Neural progenitor cell (in vitro differentiated cells): ENCODE data around the gene NR4A2. TPM values are rescaled to one million over a fixed set of nuclear protein-coding genes. Genes with fewer than 3 reads are reported as not detected.

Experiments
- DNase-seq: peaks from one replicate; pipeline ENCODE4 v3.0.0-alpha.2; 2016; ENCODE audit warnings: low spot score
- H2AFZ ChIP-seq: fragments of 200-600 bp; sonication (generic); replicated peaks from 2 replicates; pipeline ENCODE4 v1.6.1; 2016; ENCODE audit warnings: antibody characterized with exemption
- H3F3A ChIP-seq: fragments of 200-600 bp; sonication (generic); 2 replicates; pipeline ENCODE4 v1.6.1; 2016; ENCODE audit warnings: antibody characterized with exemption, low read depth
- H3K27ac ChIP-seq: fragments of 200-600 bp; sonication (generic); 2 replicates; pipeline ENCODE4 v1.5.1; 2016; ENCODE audit warnings: mild to moderate bottlenecking
- H3K27me3 ChIP-seq: fragments of 200-600 bp; sonication (generic); 2 replicates; pipeline ENCODE4 v1.6.1; 2016; ENCODE audit warnings: mild to moderate bottlenecking, moderate library complexity
- H3K36me3 ChIP-seq: fragments of 200-600 bp; sonication (generic); 2 replicates; pipeline ENCODE4 v1.5.1; 2016
- H3K4me1 ChIP-seq: fragments of 200-600 bp; sonication (generic); 2 replicates; pipeline ENCODE4 v1.6.1; 2016; ENCODE audit warnings: mixed run types
- H3K4me2 ChIP-seq: fragments of 200-600 bp; sonication (generic); 2 replicates; pipeline ENCODE4 v1.6.1; 2016
- H3K4me3 ChIP-seq: fragments of 200-600 bp; sonication (generic); 2 replicates; pipeline ENCODE4 v1.5.1; 2016
- H3K79me2 ChIP-seq: fragments of 200-600 bp; sonication (generic); 2 replicates; pipeline ENCODE4 v1.6.1; 2016; ENCODE audit warnings: low read depth
- H3K9ac ChIP-seq: fragments of 200-600 bp; sonication (generic); 2 replicates; pipeline ENCODE4 v1.6.1; 2016
- H3K9me3 ChIP-seq: fragments of 200-600 bp; sonication (generic); 2 replicates; pipeline ENCODE4 v1.5.1; 2016; ENCODE audit warnings: low read depth
- H4K20me1 ChIP-seq: fragments of 200-600 bp; sonication (generic); 2 replicates; pipeline ENCODE4 v1.6.1; 2016; ENCODE audit warnings: low read depth
- H3K27ac Mint-ChIP-seq: 3 replicates; pipeline ENCODE4 v1.8.0; 2021; ENCODE audit warnings: mixed read lengths
- H3K27me3 Mint-ChIP-seq: 2 replicates; pipeline ENCODE4 v1.8.0; 2022; ENCODE audit warnings: low read depth, mild to moderate bottlenecking, inconsistent platforms, moderate library complexity, mixed read lengths; ENCODE audit not compliant: insufficient read depth
- H3K36me3 Mint-ChIP-seq: 3 replicates; pipeline ENCODE4 v1.8.0; 2021; ENCODE audit warnings: mixed read lengths
- H3K4me1 Mint-ChIP-seq: 3 replicates; pipeline ENCODE4 v1.8.0; 2021; ENCODE audit warnings: mixed read lengths
- H3K4me3 Mint-ChIP-seq: 3 replicates; pipeline ENCODE4 v1.8.0; 2021; ENCODE audit warnings: mild to moderate bottlenecking, moderate library complexity, mixed read lengths
- H3K9me3 Mint-ChIP-seq: 3 replicates; pipeline ENCODE4 v1.8.0; 2020; ENCODE audit warnings: mixed read lengths
- EZH2 ChIP-seq: fragments of 200-600 bp; sonication (generic); IDR thresholded peaks from 2 replicates; pipeline ENCODE4 v1.6.1; 2017; ENCODE audit warnings: antibody characterized with exemption, mild to moderate bottlenecking, moderate library complexity
- EZH2phosphoT487 ChIP-seq: fragments of 200-600 bp; sonication (generic); IDR thresholded peaks from 2 replicates; pipeline ENCODE4 v1.6.1; 2017; ENCODE audit warnings: antibody characterized with exemption
- total RNA-seq: library from RNA; depleted of rRNA; stranded (reverse); fragments of >200 nt; gene quantifications from 2 replicates; pipeline ENCODE4 v1.2.3, GENCODE V29; 2015; ENCODE audit warnings: low replicate concordance
- TF ChIP-seq, protein P1 (sequence below): fragments of 200-600 bp; sonication (generic); IDR thresholded peaks from 2 replicates; pipeline ENCODE4 v1.5.1; 2017; ENCODE audit warnings: antibody characterized with exemption, mild to moderate bottlenecking

The NR4A2 gene
- total RNA-seq, 1 donor from 2014 or later = 0.56 TPM

DNA sequence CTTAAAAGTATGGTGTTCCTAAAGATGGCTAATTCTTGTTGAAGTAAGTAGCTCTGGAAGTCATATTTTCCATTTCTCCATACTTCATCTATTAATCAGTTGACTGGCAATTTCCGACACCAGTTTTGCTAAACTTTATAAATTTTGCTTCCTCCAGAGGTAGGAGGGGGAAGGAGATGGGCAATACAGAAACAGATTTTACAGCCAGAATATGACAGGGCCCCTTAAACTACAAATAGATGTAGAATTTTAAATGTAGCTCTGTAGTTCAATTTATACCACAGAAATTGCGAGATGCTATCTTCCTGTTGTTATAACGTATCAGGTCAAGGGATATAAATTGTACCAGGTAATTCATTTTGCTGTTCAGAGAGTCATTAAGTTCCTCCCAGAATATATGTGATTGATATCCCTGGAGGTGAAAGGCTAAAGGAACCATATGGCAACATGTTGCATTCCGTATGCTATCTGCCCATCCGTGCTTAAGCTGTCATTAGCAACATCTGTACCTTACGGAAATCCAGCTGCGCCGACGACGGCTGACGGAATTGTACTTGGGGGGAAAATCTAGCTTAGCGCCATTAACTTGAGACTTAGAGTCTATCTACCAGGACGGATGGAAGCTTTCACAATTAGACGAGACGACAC lies 8.4 kb upstream of the NR4A2 start:
- Histone ChIP-seq H3K9me3 (no peaks in the 10 kb centered on the region), H3K9ac (no peak overlapping the region), H3K27ac (no peak overlapping the region), H2AFZ (peak overlapping the region; percentile 32), H3K79me2 (peaks cover 5% of the 10 kb centered on the region), H3K36me3 (no peaks in the 10 kb centered on the region), H3K4me2 (peak overlapping the region; percentile 85), H4K20me1 (no peaks in the 10 kb centered on the region), H3K4me1 (peaks cover 11% of the 10 kb centered on the region), H3K4me3 (peak overlapping the region; percentile 90), H3K27me3 (peaks cover 22% of the 10 kb centered on the region), H3F3A (peaks cover 21% of the 10 kb centered on the region)
- peak; percentile 61 for DNase-seq
- Mint-ChIP-seq H3K4me1 (peaks cover 38% of the 10 kb centered on the region), H3K27ac (peak overlapping the region; percentile 48), H3K36me3 (no peaks in the 10 kb centered on the region), H3K4me3 (peak overlapping the region; percentile 89), H3K27me3 (peaks cover 12% of the 10 kb centered on the region), H3K9me3 (no peaks in the 10 kb centered on the region)
- TF ChIP-seq EZH2 (no peak), EZH2phosphoT487 (no peak)
- TF ChIP-seq, protein P1, sequence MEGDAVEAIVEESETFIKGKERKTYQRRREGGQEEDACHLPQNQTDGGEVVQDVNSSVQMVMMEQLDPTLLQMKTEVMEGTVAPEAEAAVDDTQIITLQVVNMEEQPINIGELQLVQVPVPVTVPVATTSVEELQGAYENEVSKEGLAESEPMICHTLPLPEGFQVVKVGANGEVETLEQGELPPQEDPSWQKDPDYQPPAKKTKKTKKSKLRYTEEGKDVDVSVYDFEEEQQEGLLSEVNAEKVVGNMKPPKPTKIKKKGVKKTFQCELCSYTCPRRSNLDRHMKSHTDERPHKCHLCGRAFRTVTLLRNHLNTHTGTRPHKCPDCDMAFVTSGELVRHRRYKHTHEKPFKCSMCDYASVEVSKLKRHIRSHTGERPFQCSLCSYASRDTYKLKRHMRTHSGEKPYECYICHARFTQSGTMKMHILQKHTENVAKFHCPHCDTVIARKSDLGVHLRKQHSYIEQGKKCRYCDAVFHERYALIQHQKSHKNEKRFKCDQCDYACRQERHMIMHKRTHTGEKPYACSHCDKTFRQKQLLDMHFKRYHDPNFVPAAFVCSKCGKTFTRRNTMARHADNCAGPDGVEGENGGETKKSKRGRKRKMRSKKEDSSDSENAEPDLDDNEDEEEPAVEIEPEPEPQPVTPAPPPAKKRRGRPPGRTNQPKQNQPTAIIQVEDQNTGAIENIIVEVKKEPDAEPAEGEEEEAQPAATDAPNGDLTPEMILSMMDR = no peak

GRCh38 chr2:156340377-156340776 lies 7.9 kb upstream of the NR4A2 start:
- Histone ChIP-seq H3F3A (peaks cover 24% of the 10 kb centered on the region), H3K4me3 (no peak overlapping the region), H3K4me2 (peak overlapping the region; percentile 85), H4K20me1 (no peaks in the 10 kb centered on the region), H3K4me1 (peaks cover 11% of the 10 kb centered on the region), H3K27me3 (peaks cover 22% of the 10 kb centered on the region), H3K79me2 (peaks cover 5% of the 10 kb centered on the region), H3K36me3 (no peaks in the 10 kb centered on the region), H3K27ac (no peak overlapping the region), H3K9ac (no peak overlapping the region), H3K9me3 (no peaks in the 10 kb centered on the region), H2AFZ (no peak overlapping the region)
- Mint-ChIP-seq H3K9me3 (no peaks in the 10 kb centered on the region), H3K36me3 (no peaks in the 10 kb centered on the region), H3K27ac (no peak overlapping the region), H3K4me3 (no peak overlapping the region), H3K4me1 (peaks cover 42% of the 10 kb centered on the region), H3K27me3 (peaks cover 14% of the 10 kb centered on the region)
- DNase-seq = no peak
- TF ChIP-seq EZH2phosphoT487 = no peak

DNA sequence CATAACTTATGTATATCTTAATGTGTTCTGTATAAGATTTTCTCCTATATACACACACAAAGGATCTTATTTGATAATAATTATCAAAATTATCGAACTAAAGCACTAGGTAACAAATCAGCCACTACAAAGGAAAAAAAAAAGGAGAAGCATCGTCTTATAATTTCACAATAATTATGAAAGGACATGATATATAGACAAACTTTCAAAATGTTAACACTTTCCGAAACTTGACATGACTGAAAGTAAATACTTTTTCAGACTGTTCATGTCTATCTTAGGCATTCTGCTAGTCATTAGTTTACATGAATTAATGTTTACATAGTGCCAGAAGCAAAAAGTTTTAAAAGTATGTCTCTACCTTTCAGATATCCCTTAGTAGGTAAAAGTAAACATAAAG lies 7.3 kb upstream of the NR4A2 start:
- no peaks in the 10 kb centered on the region for H4K20me1 ChIP-seq
- no peak overlapping the region for H3K27ac Mint-ChIP-seq
- no peak overlapping the region for H3K9ac ChIP-seq
- H3K9me3 ChIP-seq = no peaks in the 10 kb centered on the region
- H3K4me3 Mint-ChIP-seq = peak overlapping the region; percentile 57
- peaks cover 22% of the 10 kb centered on the region for H3K27me3 ChIP-seq
- no peaks in the 10 kb centered on the region for H3K36me3 ChIP-seq
- H3K9me3 Mint-ChIP-seq = no peaks in the 10 kb centered on the region
- H3K79me2 ChIP-seq = peaks cover 5% of the 10 kb centered on the region
- H3K4me1 ChIP-seq = peaks cover 11% of the 10 kb centered on the region
- TF ChIP-seq EZH2phosphoT487 (no peak), EZH2 (no peak)
- TF ChIP-seq, protein P1 = no peak
- no peak overlapping the region for H3K4me2 ChIP-seq
- no peaks in the 10 kb centered on the region for H3K36me3 Mint-ChIP-seq
- DNase-seq = no peak
- no peak overlapping the region for H3K27ac ChIP-seq
- peaks cover 14% of the 10 kb centered on the region for H3K27me3 Mint-ChIP-seq
- no peak overlapping the region for H3K4me3 ChIP-seq
- H3K4me1 Mint-ChIP-seq = peaks cover 44% of the 10 kb centered on the region
- H3F3A ChIP-seq = peaks cover 26% of the 10 kb centered on the region
- H2AFZ ChIP-seq = no peak overlapping the region

DNA sequence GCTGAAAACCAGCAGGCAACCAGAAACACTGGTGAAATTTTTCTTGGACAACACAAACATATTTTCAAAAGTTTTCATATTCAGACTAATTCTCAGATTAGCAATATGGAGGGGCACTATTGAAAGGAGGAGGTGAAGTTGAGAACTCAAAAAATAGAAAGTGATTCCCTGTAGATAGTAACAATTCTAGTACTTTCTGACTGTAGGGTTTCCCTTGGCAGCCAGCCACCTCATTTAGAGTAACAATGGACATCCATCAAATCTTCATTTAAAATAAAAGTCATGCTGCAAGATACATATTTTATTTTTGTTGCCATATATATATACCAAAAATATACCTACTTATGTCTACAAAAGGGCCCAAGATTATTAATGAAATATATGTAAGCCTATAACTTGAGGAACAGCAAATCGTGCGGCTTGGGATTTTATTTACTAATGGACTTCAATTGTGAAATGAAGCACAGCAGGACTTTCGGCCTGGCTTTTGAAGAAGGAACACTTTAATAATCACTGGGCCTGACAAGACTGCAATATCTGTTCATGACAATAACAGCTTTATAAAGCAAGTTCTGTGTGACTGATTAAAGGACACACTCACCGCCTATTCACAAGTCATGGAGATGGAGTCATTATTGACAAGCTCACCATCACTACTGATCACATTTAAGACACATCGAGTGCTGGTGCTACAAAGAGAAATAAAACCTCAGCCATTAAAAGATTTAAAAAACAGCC lies 6.8 kb upstream of the NR4A2 start:
- Mint-ChIP-seq H3K4me3 (peak overlapping the region; percentile 57), H3K27me3 (peaks cover 14% of the 10 kb centered on the region), H3K9me3 (no peaks in the 10 kb centered on the region), H3K36me3 (no peaks in the 10 kb centered on the region), H3K27ac (no peak overlapping the region), H3K4me1 (peaks cover 44% of the 10 kb centered on the region)
- no peak overlapping the region for H3K9ac ChIP-seq
- H3K27me3 ChIP-seq = peaks cover 20% of the 10 kb centered on the region
- no peak overlapping the region for H3K4me3 ChIP-seq
- H3K4me2 ChIP-seq = no peak overlapping the region
- no peak overlapping the region for H2AFZ ChIP-seq
- no peaks in the 10 kb centered on the region for H4K20me1 ChIP-seq
- no peak overlapping the region for H3K27ac ChIP-seq
- DNase-seq = no peak
- H3K4me1 ChIP-seq = peaks cover 11% of the 10 kb centered on the region
- H3K36me3 ChIP-seq = no peaks in the 10 kb centered on the region
- TF ChIP-seq EZH2phosphoT487 (no peak), EZH2 (no peak)
- TF ChIP-seq, protein P1 = no peak
- peaks cover 5% of the 10 kb centered on the region for H3K79me2 ChIP-seq
- no peaks in the 10 kb centered on the region for H3K9me3 ChIP-seq
- peaks cover 31% of the 10 kb centered on the region for H3F3A ChIP-seq
